ENCODE results near the gene C16orf86. TPM values are rescaled to one million over a fixed set of nuclear protein-coding genes. Genes with fewer than 3 reads are reported as not detected.

C16orf86 gene
- polyA plus RNA-seq, 1 of the 3 experiments (the other 2 are of a cell fraction) = 4.3 TPM

DNA sequence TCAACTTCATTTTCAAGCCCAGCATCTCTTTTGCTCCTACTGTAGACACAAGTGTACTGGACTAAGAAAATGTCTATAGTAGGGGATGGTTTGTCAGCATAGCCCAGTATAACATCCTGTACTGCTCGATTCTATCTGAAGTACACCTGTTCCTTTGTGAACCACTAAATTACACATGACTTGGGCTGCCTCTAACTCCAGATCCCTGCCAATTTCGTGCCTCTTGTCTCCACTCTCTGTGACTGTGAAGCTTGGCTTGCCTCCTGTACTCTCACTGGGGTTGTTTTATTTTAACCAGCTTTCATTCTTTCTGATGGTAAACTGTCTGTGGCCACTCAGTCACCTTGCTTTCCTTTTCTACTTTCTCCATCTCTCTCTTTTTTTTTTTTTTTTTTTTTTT, 28.0 kb downstream of the C16orf86 start:
- WGBS (ENCODE audit: low lambda C conversion rate) = 87% methylated on average over 2 of the region's 2 CpGs
- peaks cover 54% of the 10 kb centered on the region for H3K79me2 ChIP-seq (ENCODE audit: insufficient read depth)

More for the DNA sequence above, 28.0 kb downstream of the C16orf86 start:
- H3K9ac ChIP-seq = no peak overlapping the region
- no peak overlapping the region for H3K4me2 ChIP-seq
- CTCF ChIA-PET = interaction anchor here (0.7 to 1.0 kb wide), 2 partner anchors 11 to 22 kb away, joined by 3 read pairs; no protein-coding TSS in a partner anchor
- no peak overlapping the region for H3K4me3 ChIP-seq (ENCODE audit: low read depth in 2 of 2, low read length in 1 of 2)
- H3K4me1 ChIP-seq (ENCODE audit: control insufficient read depth in 1 of 2, insufficient read depth in 2 of 2, low read depth in 1 of 2, low read length in 1 of 2) = no peaks in the 10 kb centered on the region
- H2AFZ ChIP-seq (ENCODE audit: low read depth) = no peak overlapping the region
- TF ChIP-seq TCF12 (IDR thresholded peaks at IDR 0.05) (no peak), IRF3 (IDR thresholded peaks at IDR 0.05; ENCODE audit: low read depth, low read length) (no peak), REST (IDR thresholded peaks at IDR 0.05; ENCODE audit: low read depth, low read length) (no peak), GABPA (IDR thresholded peaks at IDR 0.05; ENCODE audit: low read depth) (no peak), RXRA (IDR thresholded peaks at IDR 0.05; ENCODE audit: borderline replicate concordance, low read depth) (no peak), MXI1 (IDR thresholded peaks at IDR 0.05; ENCODE audit: low read depth, low read length) (no peak), RFX5 (IDR thresholded peaks at IDR 0.05; ENCODE audit: low read length) (no peak), GATA2 (CRISPR knock-in tag; IDR thresholded peaks at IDR 0.05) (no peak), FOSL2 (IDR thresholded peaks at IDR 0.05; ENCODE audit: borderline replicate concordance, low read depth) (no peak), JUND (IDR thresholded peaks at IDR 0.05) (no peak), RAD21 (IDR thresholded peaks at IDR 0.05; ENCODE audit: low read length) (no peak), ELF1 (IDR thresholded peaks at IDR 0.05) (no peak), YY1 (IDR thresholded peaks at IDR 0.05; ENCODE audit: low read depth) (no peak), FOXJ3 (CRISPR knock-in tag; IDR thresholded peaks at IDR 0.05) (no peak), TAF1 (IDR thresholded peaks at IDR 0.05; ENCODE audit: borderline replicate concordance, low read depth, low read length) (no peak), NRF1 (IDR thresholded peaks at IDR 0.05; ENCODE audit: low read depth, low read length) (no peak), CHD2 (IDR thresholded peaks at IDR 0.05; ENCODE audit: low read length, partially characterized antibody) (no peak)
- TF ChIP-seq, protein P1, sequence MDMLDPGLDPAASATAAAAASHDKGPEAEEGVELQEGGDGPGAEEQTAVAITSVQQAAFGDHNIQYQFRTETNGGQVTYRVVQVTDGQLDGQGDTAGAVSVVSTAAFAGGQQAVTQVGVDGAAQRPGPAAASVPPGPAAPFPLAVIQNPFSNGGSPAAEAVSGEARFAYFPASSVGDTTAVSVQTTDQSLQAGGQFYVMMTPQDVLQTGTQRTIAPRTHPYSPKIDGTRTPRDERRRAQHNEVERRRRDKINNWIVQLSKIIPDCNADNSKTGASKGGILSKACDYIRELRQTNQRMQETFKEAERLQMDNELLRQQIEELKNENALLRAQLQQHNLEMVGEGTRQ (IDR thresholded peaks at IDR 0.05; ENCODE audit: borderline replicate concordance, low read depth, low read length) = no peak
- TF ChIP-seq, protein P2, sequence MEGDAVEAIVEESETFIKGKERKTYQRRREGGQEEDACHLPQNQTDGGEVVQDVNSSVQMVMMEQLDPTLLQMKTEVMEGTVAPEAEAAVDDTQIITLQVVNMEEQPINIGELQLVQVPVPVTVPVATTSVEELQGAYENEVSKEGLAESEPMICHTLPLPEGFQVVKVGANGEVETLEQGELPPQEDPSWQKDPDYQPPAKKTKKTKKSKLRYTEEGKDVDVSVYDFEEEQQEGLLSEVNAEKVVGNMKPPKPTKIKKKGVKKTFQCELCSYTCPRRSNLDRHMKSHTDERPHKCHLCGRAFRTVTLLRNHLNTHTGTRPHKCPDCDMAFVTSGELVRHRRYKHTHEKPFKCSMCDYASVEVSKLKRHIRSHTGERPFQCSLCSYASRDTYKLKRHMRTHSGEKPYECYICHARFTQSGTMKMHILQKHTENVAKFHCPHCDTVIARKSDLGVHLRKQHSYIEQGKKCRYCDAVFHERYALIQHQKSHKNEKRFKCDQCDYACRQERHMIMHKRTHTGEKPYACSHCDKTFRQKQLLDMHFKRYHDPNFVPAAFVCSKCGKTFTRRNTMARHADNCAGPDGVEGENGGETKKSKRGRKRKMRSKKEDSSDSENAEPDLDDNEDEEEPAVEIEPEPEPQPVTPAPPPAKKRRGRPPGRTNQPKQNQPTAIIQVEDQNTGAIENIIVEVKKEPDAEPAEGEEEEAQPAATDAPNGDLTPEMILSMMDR (IDR thresholded peaks at IDR 0.05) = no peak
- H3K9me3 ChIP-seq = peaks cover 5% of the 10 kb centered on the region; the same call in 1 of the 2 replicates
- no peaks in the 10 kb centered on the region for H3K27me3 ChIP-seq (ENCODE audit: insufficient read depth)
- no peak overlapping the region for H3K27ac ChIP-seq (ENCODE audit: low read depth in 2 of 2, low read length in 1 of 2)
- H3F3A ChIP-seq (replicated peaks; ENCODE audit: insufficient read depth) = no peaks in the 10 kb centered on the region
- POLR2A ChIA-PET = no interaction called here
- H3K9me2 ChIP-seq = no peaks in the 10 kb centered on the region
- DNase-seq = no peak
- peaks cover 0 to 24% of the 10 kb centered on the region in 2 experiments for H3K36me3 ChIP-seq (replicated peaks in 1 of 2; ENCODE audit: control insufficient read depth in 1 of 2, insufficient read depth in 2 of 2, low read length in 1 of 2)
- no peaks in the 10 kb centered on the region for H4K20me1 ChIP-seq (ENCODE audit: insufficient read depth)
